GM18519 (cell line): ENCODE measurements around the gene AP2A2.

Experiments used
- ATAC-seq: cut with Tn5 transposase; IDR thresholded peaks from one replicate; pipeline ENCODE4 v1.9.1; 2021; ENCODE audit warnings: mild to moderate bottlenecking, moderate library complexity; ENCODE audit not compliant: unreplicated experiment, low FRiP score

The AP2A2 gene

GRCh38 chr11:898143-898511, 27.5 kb upstream of the AP2A2 start:
- ATAC-seq, result no peak

GRCh38 chr11:898540-899190, 27.0 kb upstream of the AP2A2 start:
- no peak for ATAC-seq

GRCh38 chr11:899724-900123, 25.9 kb upstream of the AP2A2 start:
- no peak for ATAC-seq

GRCh38 chr11:900545-900944, 25.1 kb upstream of the AP2A2 start:
- ATAC-seq, result no peak

DNA sequence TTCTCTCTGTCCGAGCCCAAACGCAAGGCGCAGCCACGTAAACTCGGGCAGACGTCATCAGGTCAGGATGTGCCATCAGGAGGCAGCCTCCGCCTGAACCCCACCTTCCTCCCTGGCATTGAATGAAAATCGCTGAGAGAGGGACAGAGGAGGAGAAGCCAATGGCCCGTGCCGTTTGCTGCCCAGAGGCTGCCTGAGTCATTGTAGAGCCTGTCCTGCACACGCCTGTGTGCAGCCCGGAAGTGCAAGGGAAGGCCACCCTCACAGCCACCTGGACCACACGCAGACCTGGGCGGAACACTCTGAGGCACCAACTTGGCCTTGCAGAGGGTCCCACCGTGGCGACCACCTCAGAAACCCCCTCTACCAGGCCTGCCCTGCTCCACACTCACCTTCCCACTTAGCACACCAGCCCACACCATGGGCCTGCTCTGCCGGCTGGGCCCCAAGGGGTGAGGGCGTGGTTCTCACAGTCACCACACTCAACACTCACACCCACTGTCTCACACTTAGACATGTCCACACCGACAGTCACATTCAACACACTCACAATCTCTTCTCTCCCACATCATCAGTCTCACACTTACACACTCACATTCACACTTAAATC, 24.1 kb upstream of the AP2A2 start:
- ATAC-seq, result no peak

- ATAC-seq, result no peak
Observed at GRCh38 chr11:904380-904779, 21.3 kb upstream of the AP2A2 start.

- no peak for ATAC-seq
Observed at GRCh38 chr11:905952-906351, 19.7 kb upstream of the AP2A2 start.

DNA sequence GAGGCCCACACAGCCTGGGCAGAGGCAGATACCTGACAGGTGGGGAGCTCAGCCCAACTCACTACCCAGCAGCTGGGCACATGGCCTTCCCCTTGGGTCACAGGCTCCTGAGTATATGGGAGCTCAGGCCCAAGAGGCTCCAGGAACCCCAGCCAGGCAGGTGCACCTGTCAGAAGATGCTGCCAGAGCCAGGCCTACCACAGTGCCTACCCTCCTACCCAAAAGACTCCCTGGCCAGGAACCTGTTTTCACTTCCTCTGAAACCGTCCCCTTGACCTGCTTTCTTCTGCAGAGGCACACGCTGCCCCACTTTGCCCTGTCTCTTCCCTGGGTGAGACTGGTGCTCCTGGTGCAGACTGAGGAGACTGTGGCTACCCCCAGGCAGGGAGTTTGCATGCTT, 18.0 kb upstream of the AP2A2 start:
- ATAC-seq, result no peak

GRCh38 chr11:908273-908672, 17.4 kb upstream of the AP2A2 start:
- ATAC-seq, result no peak

DNA sequence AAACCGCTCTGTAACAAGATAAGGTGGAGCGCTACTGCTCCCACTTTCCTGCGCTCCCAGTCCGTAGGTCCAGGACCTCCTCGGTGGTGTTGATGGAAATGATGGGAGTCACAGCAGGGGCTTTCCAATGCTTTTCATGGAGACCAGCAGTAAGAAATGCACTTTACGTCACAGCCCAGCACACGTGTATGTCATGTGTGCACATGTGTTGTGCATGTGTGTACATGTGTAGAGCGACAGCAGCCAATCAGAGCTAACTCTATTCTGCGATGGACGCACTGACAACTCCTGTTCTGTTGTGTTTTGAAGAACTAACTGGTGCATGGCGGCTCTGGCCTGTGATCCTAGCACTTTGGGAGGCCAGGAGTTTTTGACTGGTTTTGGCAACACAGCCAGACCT, 16.3 kb upstream of the AP2A2 start:
- no peak for ATAC-seq

DNA sequence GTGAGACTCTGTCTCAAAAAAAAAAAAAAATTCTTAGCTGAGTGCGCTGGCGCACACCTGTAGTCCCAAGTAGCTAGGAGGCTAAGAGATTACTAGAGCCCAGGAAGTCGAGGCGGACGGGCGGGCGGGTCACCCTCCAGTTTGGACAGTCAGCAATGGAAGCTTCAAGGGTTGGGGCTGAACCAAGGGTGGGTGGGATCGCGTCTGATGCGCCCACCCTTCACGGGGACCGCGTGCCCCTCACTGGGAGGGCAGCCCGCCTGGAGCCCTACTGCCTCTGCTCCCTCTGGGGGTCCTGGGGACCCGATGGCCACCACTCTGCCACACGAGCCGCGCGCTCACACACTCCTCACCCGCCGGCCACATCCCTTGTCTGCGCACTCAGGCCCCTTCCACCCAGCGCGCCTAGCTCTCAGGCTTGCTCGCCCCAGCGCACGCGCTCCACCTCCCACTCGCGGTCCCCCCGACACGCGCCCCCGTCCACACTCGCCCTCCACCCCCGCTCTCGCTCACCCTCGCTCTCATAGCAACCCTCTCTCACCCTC, 15.6 kb upstream of the AP2A2 start:
- ATAC-seq, result no peak

GRCh38 chr11:910589-911030, 15.1 kb upstream of the AP2A2 start, which contains the start of gene CHID1:
Gene CHID1, minus strand, starts transcription at chr11:910810. Its CDS starts 5,994 bp downstream, at chr11:904816.
- ATAC-seq, result peak; percentile 69

GRCh38 chr11:911031-911889, 14.4 kb upstream of the AP2A2 start:
- peak; percentile 20 for ATAC-seq

DNA sequence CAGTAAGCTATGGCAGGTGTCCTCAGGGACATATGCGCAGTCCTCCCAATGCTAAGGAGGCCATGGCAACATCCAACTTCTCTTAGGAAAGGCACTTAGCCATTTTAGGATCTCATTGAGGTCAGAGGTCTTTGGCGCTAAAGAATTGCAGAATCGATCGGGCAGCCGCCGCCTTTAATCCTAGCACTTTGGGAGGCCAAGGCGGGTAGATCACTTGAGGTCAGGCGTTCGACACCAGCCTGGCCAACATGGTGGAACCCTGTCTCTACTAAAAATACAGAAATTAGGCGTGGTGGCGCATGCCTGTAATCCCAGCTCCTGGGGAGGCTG, 13.8 kb upstream of the AP2A2 start:
- no peak for ATAC-seq

DNA sequence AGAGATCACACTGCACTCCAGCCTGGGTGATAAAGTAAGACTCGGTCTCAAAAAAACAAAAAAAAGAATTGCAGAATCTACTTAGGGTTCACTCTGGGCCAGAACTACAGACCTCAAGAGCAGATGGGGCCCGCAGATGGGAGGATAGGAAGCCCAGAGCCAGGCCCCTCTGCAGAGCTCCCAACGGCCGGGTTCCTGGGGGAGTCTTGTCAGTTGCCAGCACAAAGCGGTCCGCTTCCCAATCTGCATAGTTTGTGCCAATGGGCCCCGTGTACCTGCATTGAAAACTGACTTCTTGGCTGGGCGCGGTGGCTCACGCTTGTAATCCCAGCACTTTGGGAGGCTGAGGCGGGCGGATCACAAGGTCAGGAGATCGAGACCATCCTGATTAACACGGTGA, 13.4 kb upstream of the AP2A2 start:
- no peak for ATAC-seq

DNA sequence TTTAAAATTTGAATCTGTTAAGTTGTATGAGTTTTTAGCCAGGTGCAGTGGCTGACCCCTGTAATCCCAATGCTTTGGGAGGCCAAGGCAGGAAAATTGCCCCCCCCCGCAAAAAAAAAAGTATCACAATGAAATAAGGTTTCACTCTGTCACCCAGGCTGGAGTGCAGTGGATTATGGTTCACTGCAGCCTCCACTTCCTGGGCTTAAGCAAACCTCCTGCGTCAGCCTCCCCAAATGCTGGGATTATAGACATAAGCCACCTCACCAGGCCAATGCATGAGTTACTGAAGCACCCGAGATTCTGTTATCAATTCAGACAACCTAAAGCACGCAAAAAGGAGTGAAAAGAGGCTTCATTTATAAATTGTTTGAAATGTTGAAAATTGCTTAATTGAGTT, 12.6 kb upstream of the AP2A2 start:
- ATAC-seq, result no peak

GRCh38 chr11:914204-914603, 11.5 kb upstream of the AP2A2 start:
- no peak for ATAC-seq

GRCh38 chr11:914747-915501, 10.7 kb upstream of the AP2A2 start:
- ATAC-seq, result no peak

GRCh38 chr11:917426-917825, 8.2 kb upstream of the AP2A2 start:
- no peak for ATAC-seq

- ATAC-seq, result no peak
Observed at GRCh38 chr11:921921-922678, 3.6 kb upstream of the AP2A2 start.
